T-helper 22 cell (primary cell): ENCODE measurements around the gene TRIO.
"Not testable (repeated sequence)": the region's sequence is repeated elsewhere in the genome, so short reads cannot be mapped to it uniquely, and the experiment has no call there.

Experiments
- DNase-seq: peaks from one replicate; pipeline ENCODE4 v3.0.0-alpha.2; 2020; ENCODE audit warnings: low read depth

Gene TRIO

GRCh38 chr5:14415024-14415697 lies 272.0 kb downstream of the TRIO start:
- DNase-seq = no peak

- no peak for DNase-seq
Measured at GRCh38 chr5:14415698-14416074, 272.5 kb downstream of the TRIO start.

- DNase-seq = no peak
Measured at GRCh38 chr5:14416621-14417275, 273.6 kb downstream of the TRIO start.

GRCh38 chr5:14417276-14417730 lies 274.2 kb downstream of the TRIO start:
- no peak for DNase-seq

- DNase-seq = no peak
Measured at GRCh38 chr5:14417792-14418765, 274.9 kb downstream of the TRIO start.

- no peak for DNase-seq
Measured at GRCh38 chr5:14419686-14420085, 276.5 kb downstream of the TRIO start.

- DNase-seq = no peak
Measured at GRCh38 chr5:14420101-14420811, 277.1 kb downstream of the TRIO start.

- DNase-seq = no peak
Measured at GRCh38 chr5:14421851-14422250, 278.7 kb downstream of the TRIO start.

GRCh38 chr5:14424011-14424685 lies 281.0 kb downstream of the TRIO start:
- DNase-seq = no peak

GRCh38 chr5:14425559-14425958 lies 282.4 kb downstream of the TRIO start:
- DNase-seq = no peak

GRCh38 chr5:14426521-14426920 lies 283.4 kb downstream of the TRIO start:
- no peak for DNase-seq

- DNase-seq = no peak
Measured at GRCh38 chr5:14428302-14429081, 285.4 kb downstream of the TRIO start.

- DNase-seq = no peak
Measured at GRCh38 chr5:14429101-14430050, 286.2 kb downstream of the TRIO start.

- DNase-seq = no peak
Measured at GRCh38 chr5:14431534-14431933, 288.4 kb downstream of the TRIO start.

- no peak for DNase-seq
Measured at GRCh38 chr5:14432931-14433589, 289.9 kb downstream of the TRIO start.

- DNase-seq = no peak
Measured at GRCh38 chr5:14435481-14435880, 292.3 kb downstream of the TRIO start.

GRCh38 chr5:14436122-14436521 lies 293.0 kb downstream of the TRIO start:
- not testable (repeated sequence) for DNase-seq

- DNase-seq = no peak
Measured at GRCh38 chr5:14436801-14437542, 293.8 kb downstream of the TRIO start.
